HG02973 (cell line): ENCODE results near the gene RHPN2.

ENCODE experiments used
- ATAC-seq: cut with Tn5 transposase; IDR thresholded peaks from one replicate; pipeline ENCODE4 v1.9.1; 2021; ENCODE audit warnings: moderate library complexity; ENCODE audit not compliant: unreplicated experiment

The RHPN2 gene

DNA sequence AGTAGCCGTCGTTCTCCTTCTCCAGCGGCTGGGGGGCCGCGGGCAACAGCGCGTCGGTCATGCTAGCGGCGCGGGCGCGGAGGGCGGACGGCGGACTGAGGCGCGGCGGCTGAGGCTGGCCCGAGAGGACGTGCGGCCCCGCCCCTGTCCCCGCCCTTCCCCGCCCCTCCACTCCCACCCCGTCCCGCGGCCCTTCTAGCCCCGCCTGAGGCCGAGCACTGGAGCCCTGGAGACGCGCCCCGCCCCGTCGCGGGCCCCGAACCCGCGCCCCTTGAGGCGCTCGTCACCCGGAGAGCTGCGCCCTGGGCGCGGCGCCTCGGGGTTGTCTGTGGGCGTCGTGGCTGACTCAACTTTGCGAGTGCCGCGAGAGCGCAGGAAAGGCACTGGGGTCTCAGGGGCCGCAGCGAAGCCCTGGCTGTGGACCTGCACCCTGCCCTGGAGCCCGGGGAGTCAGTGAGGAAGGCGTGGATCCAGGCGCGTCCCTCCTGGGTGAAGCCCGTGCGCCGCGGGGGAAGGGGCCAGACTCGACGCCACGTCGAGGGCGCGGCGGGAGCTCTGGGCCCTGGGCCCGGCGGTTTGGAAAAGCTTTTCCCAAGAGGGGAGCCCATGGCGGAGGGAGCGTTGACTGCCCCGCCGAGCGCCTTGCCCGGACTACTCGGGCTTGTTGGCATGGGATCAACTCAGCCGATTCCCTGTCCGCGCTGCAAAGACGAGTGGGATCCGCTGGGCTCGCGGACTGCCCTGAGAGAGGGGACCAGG is at the start of gene RHPN2:
Gene RHPN2, minus strand, starts transcription at position 97 of the 759 bp plus-strand sequence. Its CDS starts 36 bp downstream, at position 61.
- peak; percentile 50 for ATAC-seq

DNA sequence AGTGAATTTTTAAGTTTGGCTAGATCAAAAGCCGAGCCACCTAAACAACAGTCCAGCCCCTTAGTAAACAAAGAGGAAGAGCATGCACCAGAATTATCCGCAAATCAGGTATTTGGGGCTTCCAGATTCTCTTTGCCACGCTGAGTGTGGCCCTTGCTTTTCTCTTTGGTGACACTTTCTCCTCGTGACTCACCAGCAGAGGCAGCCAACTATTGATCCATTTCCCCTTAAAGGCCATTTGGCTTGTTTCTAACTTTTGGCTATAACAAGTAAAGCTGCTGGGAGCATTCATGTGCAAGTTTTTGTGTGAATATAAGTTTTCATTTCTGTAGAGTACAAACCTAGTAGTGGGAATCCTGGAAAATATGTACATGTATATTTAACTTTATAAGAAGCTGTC is 49.6 kb upstream of the RHPN2 start:
- ATAC-seq: no peak

DNA sequence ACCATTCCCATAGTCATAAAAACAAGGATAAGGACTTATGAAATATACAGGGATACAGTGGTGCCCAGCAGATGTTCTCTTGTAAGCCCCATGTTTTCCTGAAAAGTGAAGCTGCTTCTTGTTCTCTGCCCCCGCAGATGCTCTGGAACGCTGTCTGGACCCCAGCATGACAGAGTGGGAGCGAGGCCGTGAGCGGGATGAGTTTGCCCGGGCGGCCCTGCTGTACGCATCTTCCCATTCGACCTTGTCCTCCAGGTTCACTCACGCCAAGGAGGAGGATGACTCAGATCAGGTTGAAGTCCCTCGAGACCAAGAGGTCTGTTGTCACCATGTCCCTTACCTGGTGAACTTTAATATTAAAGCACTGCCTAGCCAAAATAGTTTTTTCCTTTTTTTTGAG is 46.9 kb upstream of the RHPN2 start:
- no peak for ATAC-seq

DNA sequence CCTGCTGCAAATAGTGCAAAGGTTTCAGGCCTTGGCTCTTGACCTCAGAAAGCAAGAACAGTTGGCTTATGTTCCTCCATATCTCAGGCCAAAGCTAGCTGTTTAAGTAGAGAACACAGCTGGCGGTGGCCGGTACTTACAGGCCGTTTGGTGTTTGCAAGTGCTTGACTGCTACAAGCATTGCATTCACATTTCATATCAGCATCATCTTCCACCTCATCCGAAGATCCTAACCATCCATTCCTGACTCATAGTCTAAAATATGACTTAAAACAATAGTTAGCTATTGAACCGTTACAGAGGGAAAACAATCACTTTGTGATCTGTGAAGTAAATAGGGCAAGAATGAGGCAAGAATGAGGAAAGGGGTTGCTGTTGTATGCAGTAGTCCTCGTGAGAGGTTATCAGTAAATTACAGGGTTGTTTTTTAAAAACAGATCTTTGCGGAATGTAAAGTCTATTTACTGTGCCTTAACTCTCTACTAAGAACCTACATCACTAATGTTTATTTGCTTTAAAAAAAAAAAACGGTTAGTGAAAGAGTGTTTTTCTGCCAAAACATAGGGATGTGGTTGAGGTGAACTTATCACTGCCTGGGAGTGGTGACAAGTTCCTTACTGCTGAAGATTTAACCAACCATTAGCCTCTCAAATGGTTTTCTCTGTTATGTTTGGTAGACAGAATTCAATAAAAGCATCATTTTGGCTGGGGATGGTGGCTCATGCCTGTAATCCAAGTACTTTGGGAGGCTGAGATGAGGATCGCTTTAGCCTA is 45.6 kb upstream of the RHPN2 start:
- ATAC-seq: no peak

DNA sequence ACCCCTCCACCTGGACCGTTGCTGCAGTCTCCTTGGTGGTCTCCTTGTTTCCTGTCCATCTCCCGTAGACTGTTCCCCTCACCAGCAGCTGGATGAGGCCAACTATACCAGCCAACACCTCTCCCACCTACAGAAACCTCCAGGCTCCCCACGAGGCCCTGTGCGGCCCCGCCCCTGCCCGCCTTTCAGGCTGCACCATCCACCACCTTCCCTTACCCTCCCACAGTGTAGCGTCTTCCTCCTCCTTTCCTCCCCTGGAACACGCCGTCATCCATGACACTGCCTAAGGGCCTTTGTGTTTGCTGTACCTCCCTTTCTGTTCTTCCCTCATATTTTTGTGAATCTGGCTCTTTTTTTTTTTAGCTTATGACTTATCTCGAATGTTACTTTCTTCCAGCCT is 43.5 kb upstream of the RHPN2 start:
- ATAC-seq: no peak

DNA sequence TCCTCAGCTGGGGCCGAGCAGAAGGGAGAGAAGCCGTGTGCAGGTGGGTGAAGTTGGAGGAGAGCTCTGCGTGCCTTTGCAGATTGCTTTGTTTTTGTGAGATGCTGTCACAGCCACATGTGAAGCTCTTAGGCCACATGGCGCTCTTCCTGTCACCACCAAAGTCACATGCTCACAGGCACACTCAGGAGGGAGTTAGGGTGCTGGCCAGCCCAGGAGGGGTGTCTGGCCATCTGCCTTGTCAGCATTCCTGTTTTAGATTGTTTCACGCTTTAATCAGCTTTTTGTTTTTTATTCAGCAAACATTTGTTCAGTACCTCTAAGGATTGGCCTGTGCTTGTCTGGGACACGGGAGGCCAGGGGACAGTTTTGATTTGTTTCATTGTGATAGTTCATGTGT is 38.2 kb upstream of the RHPN2 start:
- ATAC-seq: no peak

DNA sequence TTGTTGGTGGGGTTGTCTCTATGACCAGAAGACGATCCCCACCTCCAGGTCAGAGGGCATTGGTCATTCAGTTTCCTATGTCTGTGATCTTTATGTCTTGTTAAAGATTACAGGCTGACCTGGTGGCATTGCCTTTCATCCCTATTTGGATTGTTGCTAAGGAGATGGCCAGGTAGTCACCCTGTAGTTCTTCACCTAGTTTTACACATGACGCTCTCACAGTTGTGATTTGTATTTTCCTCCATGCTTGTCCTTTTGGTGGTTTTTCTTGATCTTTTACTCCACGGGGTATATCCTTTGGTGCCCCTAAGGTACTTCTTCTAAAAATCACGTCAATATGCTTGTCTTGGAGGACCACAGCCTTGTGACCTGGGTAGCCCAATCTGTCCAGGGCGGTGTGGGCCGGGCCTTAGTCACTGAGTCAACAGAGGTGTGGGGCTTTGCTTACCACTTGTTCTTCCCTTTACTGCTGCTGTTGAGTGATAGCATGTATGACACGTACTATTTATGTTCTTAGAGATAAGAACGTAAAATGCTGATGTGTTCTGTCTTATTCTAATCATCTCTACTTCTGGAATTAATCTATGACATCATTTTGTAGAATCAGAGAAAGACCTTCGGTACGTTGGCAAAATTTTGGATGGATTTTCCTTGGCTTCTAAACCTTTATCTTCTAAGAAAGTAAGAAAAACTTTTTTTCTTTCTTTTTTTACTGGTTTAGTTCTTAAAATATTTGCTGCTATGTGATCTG is 36.4 kb upstream of the RHPN2 start:
- ATAC-seq: no peak

DNA sequence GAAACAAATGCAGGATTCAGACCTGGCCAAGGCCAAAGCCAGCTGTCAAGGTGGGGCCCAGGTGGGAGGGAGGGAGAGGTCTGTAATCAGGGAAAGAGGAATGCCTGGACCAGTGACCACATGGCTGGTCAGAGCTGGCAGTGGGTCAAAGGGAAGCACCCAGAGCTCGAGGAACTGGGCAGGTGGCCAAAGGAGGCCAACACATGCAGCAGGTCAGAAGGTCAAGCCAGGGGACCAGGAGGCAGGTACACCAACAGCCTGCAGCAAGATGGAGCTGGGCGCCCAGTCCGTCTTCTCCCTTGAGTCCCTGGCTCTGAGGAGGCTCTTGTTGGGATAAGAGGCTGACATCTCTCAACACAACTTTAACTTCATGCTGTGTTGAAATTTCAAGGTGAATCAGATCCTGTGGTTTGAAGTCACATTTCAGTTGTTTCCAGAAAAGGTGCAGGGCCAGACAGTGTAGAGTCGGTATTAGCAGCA is 33.4 kb upstream of the RHPN2 start:
- no peak for ATAC-seq

DNA sequence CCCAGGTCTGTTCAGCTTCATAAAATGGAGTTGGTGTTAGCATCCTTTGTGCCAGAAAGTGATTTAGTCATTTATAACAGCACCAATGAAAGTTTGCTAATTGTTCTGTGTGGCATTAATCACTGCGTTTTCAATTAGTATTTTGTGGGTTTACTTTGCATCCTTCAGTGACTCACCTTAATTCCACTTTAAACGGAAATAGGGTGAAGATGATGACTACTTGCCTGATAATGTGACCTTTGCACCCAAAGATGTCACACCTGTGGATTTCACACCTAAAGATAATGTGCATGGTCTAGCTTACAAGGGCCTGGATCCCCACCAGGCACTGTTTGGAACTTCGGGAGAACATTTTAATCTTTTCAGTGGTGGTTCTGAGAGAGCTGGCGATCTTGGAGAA is 31.3 kb upstream of the RHPN2 start:
- ATAC-seq: no peak

DNA sequence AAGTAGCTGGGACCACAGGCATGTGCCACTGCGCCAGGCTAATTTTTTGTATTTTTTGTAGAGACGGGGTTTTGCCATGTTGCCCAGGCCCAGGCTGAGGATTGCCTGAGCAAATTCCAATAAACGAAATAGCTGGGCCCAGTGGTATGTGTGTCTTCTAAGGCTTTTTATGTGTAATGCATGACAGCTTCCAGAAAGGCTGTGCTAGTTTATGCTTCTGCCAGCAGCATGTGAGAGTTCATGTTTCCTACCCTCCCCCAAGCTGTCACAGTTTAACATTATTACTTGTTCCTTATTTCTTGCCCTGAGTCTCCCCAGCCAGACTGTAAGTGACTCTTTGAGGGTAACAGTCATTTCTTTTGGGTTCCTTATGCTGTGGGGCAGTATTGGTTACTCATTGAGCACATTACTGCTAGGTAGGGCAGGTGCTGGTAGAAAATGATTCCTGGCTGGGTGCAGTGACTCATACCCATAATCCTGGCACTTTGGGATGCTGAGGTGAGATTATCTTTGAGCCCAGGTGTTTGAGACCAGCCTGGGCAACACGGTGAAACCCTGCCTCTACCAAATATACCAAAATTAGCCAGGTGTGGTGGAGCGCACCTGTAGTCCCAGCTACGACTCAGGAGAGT is 29.9 kb upstream of the RHPN2 start:
- ATAC-seq: no peak

DNA sequence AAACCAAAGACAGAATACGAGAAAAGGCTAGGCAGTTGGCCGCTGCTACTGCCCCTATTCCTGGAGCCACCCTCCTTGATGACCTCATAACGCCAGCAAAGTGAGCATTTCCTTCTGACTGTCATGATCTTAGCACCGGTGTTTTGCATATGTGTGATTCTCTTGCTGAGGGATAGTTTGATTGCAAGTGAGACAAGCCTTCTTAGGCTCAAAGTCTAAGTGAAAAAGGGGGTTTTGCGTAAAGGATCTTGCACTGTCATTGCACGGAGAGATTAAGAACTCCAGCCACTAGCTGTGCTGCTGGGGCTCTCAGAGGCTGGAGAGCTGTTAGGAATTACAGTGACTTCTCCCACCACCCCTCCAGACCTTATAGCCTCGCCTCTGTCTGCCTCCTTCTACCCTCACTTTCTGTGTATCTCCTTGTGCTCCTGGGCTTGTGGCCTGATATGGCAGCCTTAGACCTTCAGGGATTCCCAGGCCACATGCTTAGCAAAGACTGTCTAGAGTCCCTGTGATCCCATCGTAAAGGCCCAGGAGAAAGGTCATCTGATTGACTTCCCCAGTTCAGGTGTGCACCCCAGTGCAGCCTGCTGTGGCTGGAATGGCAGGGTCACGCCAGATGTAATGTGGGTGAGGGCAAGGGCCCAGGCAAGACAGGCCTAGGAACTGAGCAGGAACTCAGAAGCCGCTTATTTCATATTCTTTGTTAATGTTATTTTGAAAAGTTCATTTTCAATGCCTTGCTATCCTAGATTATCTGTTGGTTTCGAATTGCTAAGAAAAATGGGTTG is 28.9 kb upstream of the RHPN2 start:
- ATAC-seq: no peak

DNA sequence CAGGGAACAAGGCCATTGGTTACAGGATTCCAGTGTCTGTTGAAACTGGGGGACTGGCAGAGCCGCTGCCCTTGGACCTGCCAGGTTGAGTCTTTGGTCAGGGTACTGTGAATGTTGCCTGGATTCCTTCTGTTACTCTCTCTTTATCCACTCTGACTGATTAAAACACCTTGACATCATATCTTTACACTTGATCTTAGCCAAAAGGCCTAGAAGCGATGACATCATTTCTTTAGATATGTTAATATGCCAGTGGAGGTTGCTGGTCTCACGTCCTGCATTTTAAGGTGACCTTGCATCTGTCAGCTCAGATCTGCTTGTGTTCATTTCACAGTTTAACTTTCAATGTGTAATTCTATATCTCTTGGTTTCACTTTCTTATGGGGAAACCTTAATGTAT is 25.5 kb upstream of the RHPN2 start:
- ATAC-seq: no peak

DNA sequence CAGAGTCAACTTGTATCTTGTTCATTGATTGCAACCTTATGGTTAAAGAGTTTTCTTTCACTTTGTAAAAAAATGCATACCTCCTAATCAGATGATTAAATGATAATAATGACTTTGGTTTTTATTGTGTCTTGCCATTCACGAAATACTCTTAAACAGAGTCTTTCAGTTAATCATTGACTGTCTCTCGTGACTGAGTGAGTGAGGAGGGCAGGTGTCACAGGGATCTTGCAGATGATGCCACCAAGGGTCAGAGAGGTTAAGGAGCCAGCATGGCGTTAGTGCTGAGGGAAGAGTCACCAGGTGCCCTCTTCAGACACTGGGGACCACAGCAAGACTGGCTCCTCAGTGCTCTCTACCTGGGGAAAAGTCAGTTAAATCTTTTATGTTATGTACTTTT is 24.3 kb upstream of the RHPN2 start:
- no peak for ATAC-seq

DNA sequence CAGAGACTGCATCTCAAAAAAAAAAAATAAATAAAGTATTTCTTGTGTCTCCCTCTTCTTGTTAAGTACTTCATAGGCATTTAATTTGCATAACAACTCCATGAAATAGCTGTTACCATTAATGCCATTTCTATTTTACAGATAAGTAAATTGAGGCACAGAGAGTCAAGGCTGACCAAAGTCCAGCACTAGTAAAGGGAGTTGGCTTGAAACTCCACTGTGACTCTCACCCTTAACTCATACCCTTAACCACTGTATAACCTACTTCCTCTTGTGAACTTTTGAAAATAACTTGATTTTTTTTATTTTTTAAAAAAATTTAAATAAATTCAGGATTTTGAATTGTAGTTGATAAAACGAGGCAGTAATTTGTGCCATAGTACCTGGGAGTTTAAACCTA is 22.3 kb upstream of the RHPN2 start:
- no peak for ATAC-seq

DNA sequence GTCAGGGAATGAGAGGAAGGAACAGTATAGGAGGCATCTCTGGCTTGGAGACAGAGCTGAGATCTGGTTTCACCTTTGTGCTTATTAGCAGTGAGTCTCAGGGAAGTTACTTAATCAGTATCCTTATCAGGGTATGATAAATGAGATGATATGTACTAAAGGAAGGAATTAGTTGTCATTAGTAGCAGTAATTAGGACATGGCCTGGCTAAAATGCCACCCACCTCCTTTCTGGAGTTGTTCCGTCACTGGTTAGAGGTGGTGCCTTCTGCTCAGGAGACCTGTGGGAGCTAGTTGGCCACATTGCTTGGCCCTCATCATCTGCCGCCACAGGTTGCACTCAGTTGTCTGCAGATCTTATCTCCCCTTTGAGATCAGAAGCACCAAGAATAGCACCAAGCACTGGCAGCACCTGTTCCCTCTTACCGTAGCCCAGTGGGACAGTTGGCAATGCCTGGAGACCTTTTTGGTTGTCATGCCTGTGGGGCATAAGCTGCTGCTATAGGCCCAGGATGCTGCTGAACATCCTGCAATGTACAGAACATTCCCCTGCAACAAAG is 21.0 kb upstream of the RHPN2 start:
- ATAC-seq: no peak

DNA sequence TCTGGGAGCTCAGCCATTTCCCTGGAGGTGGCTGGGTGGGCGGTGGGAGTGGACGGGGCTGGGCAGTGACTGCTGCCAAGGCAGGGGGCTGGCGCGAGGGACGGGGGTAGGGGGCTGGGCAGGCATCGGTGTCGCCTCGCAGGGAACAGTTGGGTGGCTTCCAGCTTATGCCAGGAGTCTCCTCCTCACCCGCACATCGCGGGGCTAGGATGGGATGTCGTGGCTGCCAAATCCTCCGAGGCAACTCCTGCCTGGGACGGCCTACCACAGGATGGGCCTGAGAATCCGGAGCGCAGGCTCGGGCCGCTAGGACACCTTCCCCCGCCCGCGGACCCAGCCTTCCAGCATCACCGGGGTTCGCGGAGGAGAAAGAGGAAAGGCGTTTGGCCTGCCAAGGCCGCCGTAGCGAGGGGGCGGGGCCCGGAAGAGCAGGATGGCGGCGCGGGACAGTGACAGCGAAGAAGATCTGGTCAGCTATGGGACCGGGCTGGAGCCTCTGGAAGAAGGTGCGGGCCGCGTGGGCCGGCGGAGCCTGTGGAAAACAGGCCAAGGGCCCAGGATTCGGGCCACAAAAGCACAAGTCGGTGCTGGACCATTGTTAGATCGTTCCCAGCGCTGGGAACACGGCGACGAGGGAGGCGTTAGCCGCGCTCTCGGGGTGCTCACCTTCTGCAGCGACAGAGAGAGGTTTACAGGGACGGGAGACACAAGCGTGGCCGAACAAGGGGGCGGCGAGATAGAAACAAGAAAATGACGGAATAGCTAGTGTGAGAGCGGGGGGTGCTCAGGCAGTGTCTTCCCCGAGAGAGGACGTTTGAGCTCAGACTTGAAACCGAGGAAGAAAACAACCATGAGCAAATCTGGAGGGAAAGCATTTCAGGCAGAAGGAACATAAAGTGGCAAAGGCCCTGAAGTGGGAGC is 16.3 kb upstream of the RHPN2 start, which contains the start of gene GPATCH1:
Gene GPATCH1, plus strand, starts transcription at position 421 of the 921 bp plus-strand sequence. Its CDS starts 13 bp downstream, at position 434.
- peak; percentile 80 for ATAC-seq

DNA sequence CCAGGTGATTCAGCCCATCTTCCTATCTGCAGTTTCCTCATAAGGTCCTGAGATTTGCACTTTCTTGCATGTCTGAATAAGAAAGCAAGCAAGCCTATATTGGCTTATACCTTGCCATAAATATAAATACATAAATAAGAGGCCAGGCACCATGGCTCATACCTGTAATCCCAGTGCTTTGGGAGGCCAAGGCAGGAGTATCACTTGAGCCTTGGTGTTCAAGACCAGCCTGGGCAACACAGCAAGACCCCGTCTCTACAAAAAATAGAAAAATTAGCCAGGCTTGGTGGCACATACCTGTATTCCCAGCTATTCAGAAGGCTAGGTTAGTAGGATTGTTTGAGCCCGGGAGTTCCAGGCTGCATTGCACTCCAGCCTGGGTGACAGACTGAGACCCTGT is 10.8 kb upstream of the RHPN2 start:
- ATAC-seq: no peak

DNA sequence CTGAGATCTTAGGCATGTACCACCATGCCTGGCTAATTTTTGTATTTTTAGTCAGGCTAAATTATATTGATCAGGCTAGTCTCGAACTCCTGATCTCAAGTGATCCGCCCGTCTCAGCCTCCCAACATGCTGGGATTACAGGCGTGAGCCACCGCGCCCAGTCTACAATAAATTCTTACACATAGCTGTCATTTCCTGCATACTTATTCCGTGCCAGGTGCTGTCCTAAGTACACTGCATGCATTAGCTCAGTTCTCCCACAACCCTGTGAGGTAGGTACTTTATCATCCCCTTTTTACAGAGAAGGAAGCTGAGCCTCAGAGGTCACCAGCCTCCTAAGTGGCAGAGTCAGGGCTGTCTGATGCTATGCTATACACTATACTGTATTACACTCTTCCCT is 7.2 kb upstream of the RHPN2 start:
- ATAC-seq: no peak

DNA sequence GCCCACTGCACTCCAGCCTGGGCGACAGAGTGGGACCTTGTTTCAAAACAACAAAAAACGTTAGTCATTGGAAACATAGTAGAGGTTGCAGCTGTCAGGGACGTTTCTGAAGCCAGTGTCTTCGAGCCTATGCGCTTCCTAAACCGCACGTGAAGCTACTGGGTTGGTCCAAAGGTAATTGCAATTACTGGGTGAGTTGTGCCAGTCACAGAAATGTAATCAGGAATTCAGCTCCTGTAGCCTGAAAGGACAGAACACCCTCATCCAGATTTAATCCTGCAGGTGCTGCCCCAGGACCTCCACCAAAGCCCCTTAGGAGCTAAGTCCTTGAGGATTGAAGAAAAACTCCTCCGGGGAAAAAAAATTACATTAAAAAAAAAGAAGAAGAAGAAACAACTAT is 2.4 kb upstream of the RHPN2 start:
- ATAC-seq: no peak
